Heart left ventricle (tissue), 16 donors: ENCODE results near the gene KDM4D. TPM values are rescaled to one million over a fixed set of nuclear protein-coding genes. Genes with fewer than 3 reads are reported as not detected.

Experiments
- ATAC-seq, 4 donors: fragments of 200-7000 bp; cut with Tn5 transposase; one replicate each; pipeline ENCODE4 v1.9.1; 2020 to 2022; ENCODE audit warnings: moderate library complexity in 4 of 4, mild to moderate bottlenecking in 3 of 4, moderate number of reproducible peaks in 1 of 4
- DNase-seq, 5 donors: peaks; one replicate each; pipeline ENCODE4 v3.0.0-alpha.2; 2020
- H3K27ac ChIP-seq, 12 donors: fragments of 200-600 bp; sonication (generic) in 4 of 12; one replicate each; pipeline versions ENCODE4 v1.5.0 to v1.8.0; 2016 to 2022; ENCODE audit warnings: mild to moderate bottlenecking in 2 of 12
- H3K27me3 ChIP-seq, 9 donors: fragments of 200-600 bp; sonication (generic) in 2 of 9; one replicate each; pipeline versions ENCODE4 v1.5.1 to v1.8.0; 2016 to 2022; ENCODE audit warnings: mild to moderate bottlenecking in 3 of 9
- H3K36me3 ChIP-seq, 9 donors: fragments of 200-600 bp; sonication (generic) in 2 of 9; one replicate each; pipeline versions ENCODE4 v1.5.0 to v1.8.0; 2018 to 2022; ENCODE audit warnings: mild to moderate bottlenecking in 2 of 9
- H3K4me1 ChIP-seq, 12 donors: fragments of 200-600 bp; sonication (generic) in 4 of 12; one replicate each; pipeline versions ENCODE4 v1.5.0 to v1.8.0; 2016 to 2022; ENCODE audit warnings: mild to moderate bottlenecking in 3 of 12
- H3K4me3 ChIP-seq, 12 donors: fragments of 200-600 bp; sonication (generic) in 4 of 12; one replicate each; pipeline versions ENCODE4 v1.5.0 to v1.8.0; 2017 to 2022; ENCODE audit warnings: mild to moderate bottlenecking in 9 of 12, moderate library complexity in 4 of 12
- H3K9me3 ChIP-seq, 12 donors: fragments of 200-600 bp; sonication (generic) in 4 of 12; one replicate each; pipeline versions ENCODE4 v1.5.0 to v1.8.0; 2016 to 2022; ENCODE audit warnings: mild to moderate bottlenecking in 1 of 12
- POLR2A ChIP-seq, 2 donors: fragments of 450-650 bp; IDR thresholded peaks; one replicate each; pipeline ENCODE4 v1.6.1; 2017; ENCODE audit warnings: antibody characterized with exemption in 2 of 2, mild to moderate bottlenecking in 2 of 2, moderate library complexity in 2 of 2
- WGBS, 4 donors: extraction: QIAGEN DNeasy Blood & Tissue Kit in 2 of 4; methylation state at CpG; one replicate each; pipeline versions ENCODE4 v1.1.5 to v1.1.7; 2013 to 2018; 5-methylcytosine and 5-hydroxymethylcytosine counted together
- intact Hi-C, 10 donors: fragments of 100-400 bp; cut with DNase I; formaldehyde crosslinking; loops; one replicate each; pipeline versions ENCODE4 v1.11.1 to v1.14.2; 2022
- polyA plus RNA-seq, 2 donors: library from polyadenylated mRNA; stranded (reverse); fragments of 200-250 nt; gene quantifications; one replicate each; pipeline ENCODE4 v1.2.3, GENCODE V29; 2013
- total RNA-seq, 9 donors: library from RNA; depleted of rRNA in 2 of 9; stranded (reverse); fragments of >200 nt in 2 of 9; fragmentation: NEBNext Ultra II Directional in 3 of 9; extraction: Animal tissue kit (Norgen Biotek cat#: 25700) in 3 of 9; gene quantifications; one replicate each; pipeline versions ENCODE4 v1.1.0 to v1.2.4, GENCODE V29; 2016 to 2023
- TF ChIP-seq, protein P1 (sequence below), 12 donors: fragments of 200-600 bp; sonication (generic) in 4 of 12; IDR thresholded peaks; one replicate each; pipeline versions ENCODE4 v1.5.0 to v1.8.0; 2018 to 2022; ENCODE audit warnings: antibody characterized with exemption in 12 of 12, mild to moderate bottlenecking in 5 of 12
- donor health status: ischemic (EF 13 %, LVEDD 7.1; RV severe dilation, severe dysfunction).
- donor health status: healthy with polysubstance abuse.
- donor health status: DM: no; HTN: yes; CAD: no.
- donor health status: DM: no; HTN: no; CAD: no.
- donor health status: ischemic (EF 25% LVEDD 6.9; RV normal size, moderate dysfunction).
- donor health status: ischemic (EF 25% LVEDD 5.7; RV mildly dilated, moderate dysfunction).
- donor health status: healthy.
- donor health status: DM: yes; HTN: yes; CAD: no.
- donor health status: ischemic (EF 35%, LVEDD 5.7; RV mildly dilated, moderate dysfunction).
- donor health status: nonischemic (EF 11% LVEDD 7.7; RV severe dilation, severe dysfunction).
- donor health status: DM: yes; HTN: yes; CAD: no.
- donor health status: PGD.
- donor health status: ischemic (EF 29% LVEDD 5.4; RV normal size, mild dysfunction).
- donor health status: nonischemic (EF 23%, LVEDD 6.1; RV moderate dilation, normal function).

KDM4D gene
- total and polyA plus RNA-seq, 11 donors, result 0.19 to 1.3 (median 0.88) TPM; not detected in 1

DNA sequence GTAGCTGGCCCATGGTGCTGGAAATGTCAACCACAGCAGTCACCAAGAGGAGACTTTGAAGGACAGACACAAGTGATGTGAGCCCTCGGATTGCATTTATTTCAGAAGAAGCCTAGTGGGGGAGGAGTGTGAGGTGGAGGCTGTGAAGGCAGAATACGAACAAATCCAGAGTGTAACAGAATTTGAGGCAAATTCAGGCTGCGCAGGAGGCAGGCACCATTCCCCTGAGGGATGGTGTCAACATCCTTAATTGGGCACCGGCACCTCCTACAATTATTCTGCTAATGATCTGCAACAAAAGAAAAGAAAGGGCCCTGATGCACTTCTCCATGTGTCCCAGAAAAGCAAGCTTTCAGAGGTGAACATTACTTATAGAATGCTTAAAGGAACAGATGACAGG is 32.4 kb upstream of the KDM4D start:
- 77 to 88% (median 80%) methylated on average over 4 of the region's 4 CpGs for whole genome bisulfite sequencing, 4 donors
- Histone ChIP-seq H3K27me3 (peaks cover 0 to 4% (median 0%) of the 10 kb centered on the region in 9 donors), H3K4me3 (no peak overlapping the region), H3K4me1 (peaks cover 0 to 21% (median 9%) of the 10 kb centered on the region in 12 donors), H3K36me3 (no peaks in the 10 kb centered on the region), H3K9me3 (no peaks in the 10 kb centered on the region), H3K27ac (no peak overlapping the region)
- no peak for ATAC-seq
- TF ChIP-seq POLR2A (IDR thresholded peaks at IDR 0.05), result no peak
- TF ChIP-seq, protein P1, sequence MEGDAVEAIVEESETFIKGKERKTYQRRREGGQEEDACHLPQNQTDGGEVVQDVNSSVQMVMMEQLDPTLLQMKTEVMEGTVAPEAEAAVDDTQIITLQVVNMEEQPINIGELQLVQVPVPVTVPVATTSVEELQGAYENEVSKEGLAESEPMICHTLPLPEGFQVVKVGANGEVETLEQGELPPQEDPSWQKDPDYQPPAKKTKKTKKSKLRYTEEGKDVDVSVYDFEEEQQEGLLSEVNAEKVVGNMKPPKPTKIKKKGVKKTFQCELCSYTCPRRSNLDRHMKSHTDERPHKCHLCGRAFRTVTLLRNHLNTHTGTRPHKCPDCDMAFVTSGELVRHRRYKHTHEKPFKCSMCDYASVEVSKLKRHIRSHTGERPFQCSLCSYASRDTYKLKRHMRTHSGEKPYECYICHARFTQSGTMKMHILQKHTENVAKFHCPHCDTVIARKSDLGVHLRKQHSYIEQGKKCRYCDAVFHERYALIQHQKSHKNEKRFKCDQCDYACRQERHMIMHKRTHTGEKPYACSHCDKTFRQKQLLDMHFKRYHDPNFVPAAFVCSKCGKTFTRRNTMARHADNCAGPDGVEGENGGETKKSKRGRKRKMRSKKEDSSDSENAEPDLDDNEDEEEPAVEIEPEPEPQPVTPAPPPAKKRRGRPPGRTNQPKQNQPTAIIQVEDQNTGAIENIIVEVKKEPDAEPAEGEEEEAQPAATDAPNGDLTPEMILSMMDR (IDR thresholded peaks at IDR 0.05), result no peak
- DNase-seq, result no peak
- intact Hi-C loops, result no loop called here

DNA sequence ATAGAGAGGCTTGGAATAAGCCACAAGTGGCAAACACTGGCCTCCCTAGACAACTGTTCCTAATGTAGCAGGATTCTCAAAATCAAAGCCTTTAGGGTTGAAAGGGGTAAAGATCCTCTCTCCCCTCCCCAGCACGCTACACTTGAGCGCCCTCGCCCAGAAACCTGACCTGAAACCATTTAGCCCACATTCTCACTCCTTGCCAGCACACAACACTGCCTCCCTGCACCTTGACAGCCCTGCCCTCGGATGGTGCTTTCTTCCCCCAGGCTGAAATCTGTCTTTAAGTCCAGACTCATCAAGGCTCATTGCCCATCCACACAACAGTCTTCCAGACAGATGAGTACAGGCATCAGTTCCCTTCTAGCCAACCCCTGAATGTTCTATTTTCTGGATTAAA is 26.7 kb upstream of the KDM4D start:
- Histone ChIP-seq H3K9me3 (peaks cover 0 to 5% (median 0%) of the 10 kb centered on the region in 12 donors), H3K36me3 (no peaks in the 10 kb centered on the region), H3K27me3 (peaks cover 0 to 4% (median 0%) of the 10 kb centered on the region in 9 donors), H3K4me3 (no peak overlapping the region), H3K27ac (no peak overlapping the region), H3K4me1 (no peaks in the 10 kb centered on the region)
- TF ChIP-seq POLR2A (IDR thresholded peaks at IDR 0.05), result no peak
- TF ChIP-seq, protein P1 (IDR thresholded peaks at IDR 0.05), result no peak
- WGBS, 4 donors, result 78 to 92% (median 82%) methylated on average over 4 of the region's 4 CpGs
- intact Hi-C loops, result no loop called here
- no peak for DNase-seq
- ATAC-seq, result no peak

DNA sequence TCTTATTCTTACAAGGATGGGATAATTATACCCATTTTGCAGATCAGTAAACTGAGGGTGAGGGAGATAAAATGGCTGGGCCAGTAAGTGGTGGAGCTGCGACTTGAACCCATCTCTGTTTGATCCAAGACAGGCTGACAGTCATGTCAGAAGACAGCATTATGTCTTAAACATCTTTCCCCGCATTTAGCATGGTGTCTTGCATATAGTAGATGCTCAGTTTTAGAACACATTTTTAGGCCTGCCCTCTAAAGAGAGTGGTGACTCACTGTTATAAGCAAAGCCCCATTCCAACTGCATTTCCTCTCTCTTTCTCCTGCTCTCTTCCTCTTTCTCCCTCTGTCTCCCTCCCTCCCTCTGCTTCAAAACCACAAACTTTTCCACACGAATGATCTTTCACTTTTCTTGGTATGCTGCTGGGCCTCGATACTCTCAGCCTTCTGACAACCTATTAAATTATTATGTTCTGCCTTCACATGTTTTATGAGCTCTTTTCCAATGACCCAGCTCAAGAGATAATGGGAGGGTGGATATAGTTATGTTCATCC is 25.4 kb upstream of the KDM4D start:
- H3K9me3 ChIP-seq, result peaks cover 0 to 5% (median 0%) of the 10 kb centered on the region in 12 donors
- no peak overlapping the region for H3K27ac ChIP-seq
- ATAC-seq (no peak), DNase-seq (no peak)
- WGBS, 4 donors, result 73 to 78% (median 76%) methylated on average over 4 of the region's 4 CpGs
- no peak overlapping the region for H3K4me3 ChIP-seq
- H3K27me3 ChIP-seq, result peaks cover 0 to 2% (median 0%) of the 10 kb centered on the region in 9 donors
- no peaks in the 10 kb centered on the region for H3K4me1 ChIP-seq
- no peaks in the 10 kb centered on the region for H3K36me3 ChIP-seq
- intact Hi-C loops, result no loop called here
- no peak for TF ChIP-seq POLR2A (IDR thresholded peaks at IDR 0.05)
- TF ChIP-seq, protein P1 (IDR thresholded peaks at IDR 0.05), result no peak

DNA sequence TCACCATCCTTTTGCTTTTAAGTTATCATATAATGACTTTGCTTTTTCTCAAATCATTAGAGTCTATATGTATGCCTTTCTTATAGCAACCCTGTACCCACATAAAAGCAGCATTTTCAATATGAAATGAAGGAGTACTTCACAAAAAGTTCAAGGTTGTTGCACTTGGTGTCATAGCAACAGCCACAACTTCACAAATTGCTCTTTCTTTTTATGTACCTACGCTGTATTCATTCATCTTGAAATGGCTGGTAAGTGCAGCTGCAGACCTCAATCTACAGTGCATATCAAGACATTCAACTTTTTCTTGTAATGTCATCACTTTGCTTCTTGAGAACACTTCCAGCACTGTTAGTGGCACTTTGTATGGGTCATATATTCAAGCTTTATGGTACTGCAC is 18.8 kb upstream of the KDM4D start:
- Histone ChIP-seq H3K4me1 (no peaks in the 10 kb centered on the region), H3K9me3 (peaks cover 0 to 5% (median 0%) of the 10 kb centered on the region in 12 donors), H3K27ac (no peak overlapping the region), H3K36me3 (peaks cover 0 to 20% (median 2%) of the 10 kb centered on the region in 9 donors), H3K4me3 (no peak overlapping the region), H3K27me3 (no peaks in the 10 kb centered on the region)
- DNase-seq (no peak), ATAC-seq (no peak)
- intact Hi-C loops, result no loop called here
- TF ChIP-seq, protein P1 (IDR thresholded peaks at IDR 0.05), result no peak
- WGBS, 4 donors, result 39 to 96% (median 61%) methylated on average over 1 of the region's 1 CpG
